ENCODE data around the gene RIMS4.

RIMS4 gene

DNA sequence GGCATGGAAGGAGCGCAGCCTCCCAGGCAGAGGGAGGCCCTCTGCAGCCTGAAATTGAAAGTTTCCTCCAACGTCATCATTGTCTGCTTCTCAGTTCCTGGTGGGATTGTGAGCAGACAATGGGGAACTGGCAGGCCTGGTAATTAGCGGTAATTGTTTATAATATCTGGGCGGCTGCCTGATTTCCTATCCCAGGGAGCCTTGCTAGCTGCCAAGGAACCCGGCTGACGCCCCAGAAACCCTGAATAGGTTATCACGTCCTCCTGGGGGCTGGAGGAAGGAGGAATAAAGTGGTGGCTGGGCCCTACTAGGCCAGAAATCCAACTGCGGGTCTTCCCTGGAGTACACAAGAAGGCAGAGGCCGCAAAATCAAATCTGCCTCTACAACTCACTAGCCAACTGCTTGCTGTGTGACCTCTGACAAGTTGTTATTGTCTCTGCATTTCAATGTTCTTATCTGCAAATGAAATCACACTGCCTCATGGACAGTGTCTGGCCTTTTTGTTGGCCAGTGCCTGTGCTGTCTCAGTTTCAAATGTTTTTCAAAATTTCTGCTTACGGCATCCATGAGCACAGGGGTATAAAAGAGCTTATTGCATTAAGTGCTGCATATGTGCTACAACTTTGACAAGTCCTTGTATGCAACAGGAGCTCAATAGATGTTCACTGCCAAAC, 47.7 kb downstream of the RIMS4 start:
- no peak for DNase-seq (ENCODE audit: low read depth)

DNA sequence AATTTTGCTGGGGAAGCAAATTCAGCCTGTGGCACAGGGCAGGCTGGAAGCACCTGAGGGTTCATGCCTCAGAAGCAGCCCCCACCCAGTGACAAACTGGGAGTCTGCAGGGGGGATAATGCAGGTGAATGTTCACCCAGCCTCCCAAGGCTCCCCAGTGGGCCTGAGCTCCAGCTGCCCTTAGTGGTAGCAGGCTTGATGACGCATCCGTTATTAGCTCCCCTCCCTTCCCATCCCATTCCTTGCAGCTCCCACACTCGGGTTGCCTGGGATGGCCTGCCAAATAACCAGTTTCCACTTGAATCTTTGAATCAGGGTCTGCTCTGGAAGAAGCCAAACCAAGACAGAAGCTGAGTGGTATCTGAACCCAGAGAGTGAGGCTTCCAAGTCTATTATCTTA, 48.9 kb downstream of the RIMS4 start:
- no peak for DNase-seq (ENCODE audit: low read depth)

DNA sequence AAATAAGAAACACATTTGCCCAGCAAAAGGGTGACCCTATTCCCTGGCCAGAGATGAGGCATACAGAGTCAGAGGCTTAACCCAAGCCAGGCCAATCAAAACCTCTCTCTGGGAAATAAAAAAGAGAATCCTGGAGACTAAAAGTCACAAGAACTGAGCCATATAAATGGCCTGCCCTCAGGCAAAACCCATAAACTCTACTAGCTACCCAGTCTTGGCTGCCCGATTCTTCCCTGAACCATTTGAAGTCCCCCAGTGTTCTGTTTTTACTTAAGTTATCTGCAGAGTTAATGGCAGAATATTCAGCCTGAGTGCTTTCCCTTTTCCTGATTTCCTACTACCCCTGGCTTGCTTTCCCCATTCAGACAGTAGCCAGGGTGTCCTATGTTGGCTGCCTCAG, 50.8 kb downstream of the RIMS4 start:
- no peak for DNase-seq (ENCODE audit: low read depth)

DNA sequence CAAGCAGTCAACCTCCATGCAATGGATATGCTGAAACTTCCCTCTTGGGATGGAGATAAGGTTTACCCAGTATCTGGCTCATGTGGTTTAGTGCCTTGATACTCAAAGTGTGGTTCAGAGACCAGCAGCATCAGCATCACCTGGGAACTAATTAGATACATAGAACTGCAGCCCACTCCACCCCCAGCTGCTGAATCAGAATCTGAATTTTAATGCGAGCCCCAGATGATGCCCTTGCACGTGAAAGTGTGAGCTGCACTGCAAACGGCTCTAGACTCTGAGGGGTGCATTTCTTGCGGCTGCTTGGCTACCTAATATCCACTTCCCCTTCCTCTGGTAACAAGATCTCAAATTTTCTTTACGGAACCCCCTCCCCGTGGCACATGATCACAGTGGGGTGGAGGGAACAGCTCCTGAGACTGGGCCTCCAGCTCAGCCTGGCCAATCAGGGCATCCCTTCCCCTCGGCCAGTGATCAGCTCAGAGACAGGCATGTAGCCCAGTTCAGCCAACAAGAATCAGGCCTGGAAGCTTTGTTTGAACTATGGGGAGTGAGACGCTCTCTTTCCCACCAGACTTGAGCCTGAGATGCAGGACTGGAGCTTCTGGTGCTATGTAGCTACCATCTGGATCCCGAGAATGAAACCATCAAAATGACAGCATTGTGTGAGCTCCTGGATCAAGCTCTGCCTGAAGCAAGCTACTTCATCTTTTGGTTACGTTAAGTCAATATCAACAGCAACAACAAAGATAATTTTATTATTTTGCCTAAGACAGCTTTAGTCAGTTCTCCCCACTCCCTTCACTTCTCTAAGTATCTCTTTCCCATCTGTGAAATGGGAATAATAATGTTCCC, 51.9 kb downstream of the RIMS4 start:
- DNase-seq (ENCODE audit: low read depth), result no peak

DNA sequence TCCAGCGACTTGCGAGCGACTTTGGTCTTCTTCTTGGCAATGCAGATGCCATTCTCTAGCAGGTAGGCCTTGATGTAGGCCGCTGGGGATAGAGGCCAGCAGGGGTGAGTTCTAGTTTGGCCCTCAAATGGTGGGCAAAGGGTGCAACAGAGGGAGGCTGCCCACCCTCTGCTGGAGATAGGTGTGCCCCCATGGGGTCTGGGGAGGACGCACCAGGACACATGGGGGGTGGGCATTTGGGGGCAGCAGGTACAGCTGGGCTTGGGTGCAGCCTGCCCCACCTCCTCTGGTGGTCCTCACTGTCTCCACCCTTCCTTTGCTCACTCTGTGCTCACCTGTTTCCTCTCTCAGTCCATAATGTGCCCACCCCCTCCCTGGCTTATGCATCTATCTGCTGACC, 53.4 kb downstream of the RIMS4 start:
- DNase-seq (ENCODE audit: low read depth), result no peak

DNA sequence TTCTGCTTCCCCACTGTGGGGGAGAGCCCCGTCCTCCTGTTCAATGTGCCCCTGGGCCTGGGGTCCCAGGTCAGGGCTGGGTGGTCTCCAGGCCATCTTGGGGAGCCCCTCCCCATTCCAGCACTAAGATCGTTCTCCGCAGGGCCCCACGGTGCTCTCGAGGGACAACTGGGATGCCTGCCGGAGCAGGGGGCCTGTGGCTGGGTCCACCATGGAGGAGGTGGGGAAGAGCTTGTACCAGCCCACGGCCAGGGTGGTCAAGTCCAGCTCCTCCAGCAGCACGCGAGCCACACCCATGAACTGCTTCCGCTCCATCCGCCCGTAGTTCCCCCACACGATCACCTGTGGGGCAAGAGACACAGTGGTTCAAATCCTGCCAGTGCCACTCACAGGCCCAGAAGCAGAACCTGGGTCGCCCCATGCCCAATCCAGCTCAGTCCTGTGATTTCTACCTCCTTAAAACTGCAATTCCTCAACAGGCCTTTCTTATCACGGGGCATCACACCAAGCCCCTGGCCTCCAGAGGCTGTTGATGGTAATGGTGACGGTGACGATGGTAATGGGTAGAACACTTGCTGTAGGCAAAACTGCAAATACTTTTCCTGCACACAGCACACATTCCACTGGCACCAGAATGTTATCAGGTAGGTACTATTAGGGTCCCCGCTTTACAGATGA, 54.2 kb downstream of the RIMS4 start:
- DNase-seq (ENCODE audit: low read depth), result no peak

- DNase-seq (ENCODE audit: low read depth), result no peak
These were observed 55.8 kb downstream of the RIMS4 start for GRCh38 chr20:44754554-44754953.

DNA sequence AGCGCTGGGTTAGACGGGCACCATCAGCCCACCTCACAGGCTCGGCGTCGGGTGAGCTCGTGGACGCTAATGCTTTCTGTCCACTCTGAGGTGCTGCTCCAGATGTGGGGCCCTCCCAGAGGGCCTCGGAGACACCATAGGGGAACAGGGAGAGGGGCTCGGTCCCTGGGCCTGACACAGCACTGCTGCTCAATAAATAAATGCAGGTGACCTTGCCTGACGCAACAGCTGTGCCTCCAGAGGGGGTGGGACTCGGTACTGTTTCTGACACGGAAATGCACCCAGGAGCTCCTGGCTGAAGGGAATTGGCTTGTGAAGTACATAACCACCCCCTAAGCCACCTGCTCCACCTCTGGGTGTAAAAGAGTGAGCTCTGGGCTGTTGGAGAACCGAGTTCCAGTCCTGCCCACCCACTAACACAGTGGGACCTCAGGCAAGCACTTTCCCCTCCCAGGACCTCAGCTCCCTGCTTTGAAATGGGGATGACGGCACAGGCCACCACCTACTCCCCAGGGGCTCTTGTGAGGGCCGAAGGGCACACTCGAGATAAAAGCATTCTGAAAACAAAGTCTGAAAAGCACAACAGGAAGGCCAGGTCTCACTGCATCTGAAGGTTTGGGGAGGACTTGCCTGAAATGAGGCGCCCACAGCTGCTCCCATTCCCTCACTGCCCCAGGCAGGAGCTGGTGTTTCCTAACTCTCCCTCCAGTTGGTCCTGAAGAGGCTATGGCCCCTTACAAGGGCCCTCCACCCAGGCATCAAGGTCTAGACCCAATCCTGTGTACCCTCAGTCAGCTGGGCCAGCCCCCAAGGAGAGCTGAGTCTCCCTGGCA, 58.0 kb downstream of the RIMS4 start:
- no peak for DNase-seq (ENCODE audit: low read depth)

DNA sequence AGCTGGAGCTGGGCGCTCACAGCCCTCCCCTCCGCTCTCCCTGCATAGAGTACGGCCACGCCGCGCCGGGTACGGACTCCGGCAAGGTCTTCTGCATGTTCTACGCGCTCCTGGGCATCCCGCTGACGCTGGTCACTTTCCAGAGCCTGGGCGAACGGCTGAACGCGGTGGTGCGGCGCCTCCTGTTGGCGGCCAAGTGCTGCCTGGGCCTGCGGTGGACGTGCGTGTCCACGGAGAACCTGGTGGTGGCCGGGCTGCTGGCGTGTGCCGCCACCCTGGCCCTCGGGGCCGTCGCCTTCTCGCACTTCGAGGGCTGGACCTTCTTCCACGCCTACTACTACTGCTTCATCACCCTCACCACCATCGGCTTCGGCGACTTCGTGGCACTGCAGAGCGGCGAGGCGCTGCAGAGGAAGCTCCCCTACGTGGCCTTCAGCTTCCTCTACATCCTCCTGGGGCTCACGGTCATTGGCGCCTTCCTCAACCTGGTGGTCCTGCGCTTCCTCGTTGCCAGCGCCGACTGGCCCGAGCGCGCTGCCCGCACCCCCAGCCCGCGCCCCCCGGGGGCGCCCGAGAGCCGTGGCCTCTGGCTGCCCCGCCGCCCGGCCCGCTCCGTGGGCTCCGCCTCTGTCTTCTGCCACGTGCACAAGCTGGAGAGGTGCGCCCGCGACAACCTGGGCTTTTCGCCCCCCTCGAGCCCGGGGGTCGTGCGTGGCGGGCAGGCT, 60.1 kb downstream of the RIMS4 start:
- DNase-seq (ENCODE audit: low read depth), result no peak

DNA sequence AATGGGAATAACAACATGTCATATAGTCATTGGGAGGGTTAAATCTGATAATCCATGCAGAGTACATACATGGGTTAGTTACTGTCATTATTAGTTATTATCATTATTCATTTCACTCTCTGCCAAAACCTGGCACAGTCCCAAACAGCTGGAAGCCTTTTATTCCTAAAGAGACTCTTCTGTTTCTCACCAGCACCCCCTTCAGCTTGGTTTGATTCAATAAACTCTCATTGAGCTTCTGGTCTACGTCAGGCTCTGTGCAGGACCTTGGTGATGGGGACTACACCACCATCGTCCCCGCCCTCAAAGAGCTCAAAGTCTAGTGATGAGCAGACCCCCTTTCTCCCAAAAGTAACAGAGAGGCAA, 62.4 kb downstream of the RIMS4 start:
- no peak for DNase-seq (ENCODE audit: low read depth)

- peak; percentile 42 for DNase-seq (ENCODE audit: low read depth)
These were observed 63.0 kb downstream of the RIMS4 start for GRCh38 chr20:44747166-44748004.

- no peak for DNase-seq (ENCODE audit: low read depth)
These were observed 63.8 kb downstream of the RIMS4 start for GRCh38 chr20:44746367-44747165.

DNA sequence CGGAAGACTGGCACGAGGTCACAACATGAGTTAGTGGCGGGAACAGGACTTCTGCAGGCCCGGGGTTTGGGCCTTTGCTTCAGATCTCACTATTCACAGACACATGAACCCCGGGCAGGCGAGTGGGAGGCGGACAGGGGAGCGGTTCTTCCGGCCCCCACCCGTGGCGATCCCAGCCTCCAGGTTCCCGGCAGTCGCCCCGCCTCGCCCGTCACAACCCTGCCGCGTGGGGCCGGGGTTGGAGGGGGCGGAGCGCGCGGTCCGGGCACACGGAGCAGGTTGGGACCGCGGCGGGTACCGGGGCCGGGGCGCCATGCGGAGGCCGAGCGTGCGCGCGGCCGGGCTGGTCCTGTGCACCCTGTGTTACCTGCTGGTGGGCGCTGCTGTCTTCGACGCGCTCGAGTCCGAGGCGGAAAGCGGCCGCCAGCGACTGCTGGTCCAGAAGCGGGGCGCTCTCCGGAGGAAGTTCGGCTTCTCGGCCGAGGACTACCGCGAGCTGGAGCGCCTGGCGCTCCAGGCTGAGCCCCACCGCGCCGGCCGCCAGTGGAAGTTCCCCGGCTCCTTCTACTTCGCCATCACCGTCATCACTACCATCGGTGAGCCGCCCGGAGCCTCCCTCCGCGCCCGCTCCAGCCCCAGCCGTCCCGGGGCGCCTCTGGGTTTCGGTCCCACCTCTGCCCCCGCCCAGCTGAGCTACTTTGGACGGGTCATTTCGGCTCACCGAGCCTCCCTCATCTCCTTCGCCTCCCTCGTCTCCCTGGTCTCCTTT, 64.6 kb downstream of the RIMS4 start, which contains the start of gene KCNK15:
TSS of gene KCNK15 (plus strand) at position 268 of the 769 bp plus-strand sequence. CDS start at position 314, 46 bp downstream.
- peak; percentile 9 for DNase-seq (ENCODE audit: low read depth)

- DNase-seq (ENCODE audit: low read depth), result no peak
These were observed 65.2 kb downstream of the RIMS4 start for GRCh38 chr20:44745122-44745597.

GRCh38 chr20:44743916-44744655, 66.3 kb downstream of the RIMS4 start:
- no peak for DNase-seq (ENCODE audit: low read depth)

- DNase-seq (ENCODE audit: low read depth), result no peak
These were observed 67.2 kb downstream of the RIMS4 start for GRCh38 chr20:44743080-44743701.

GRCh38 chr20:44742304-44743079, 67.9 kb downstream of the RIMS4 start:
- DNase-seq (ENCODE audit: low read depth), result no peak
